HG03558 (cell line): ENCODE measurements around the gene IGSF22.

ENCODE experiments used
- ATAC-seq: cut with Tn5 transposase; IDR thresholded peaks from one replicate; pipeline ENCODE4 v1.9.1; 2021; ENCODE audit warnings: moderate number of reproducible peaks; ENCODE audit not compliant: unreplicated experiment; ENCODE audit errors: extremely low read depth

IGSF22 gene

GRCh38 chr11:18720091-18720807 is 5.7 kb downstream of the IGSF22 start:
- no peak for ATAC-seq

- no peak for ATAC-seq
These were observed 10.5 kb downstream of the IGSF22 start for GRCh38 chr11:18715476-18715875.

- ATAC-seq, result no peak
These were observed 11.6 kb downstream of the IGSF22 start for GRCh38 chr11:18714443-18714780.

- no peak for ATAC-seq
These were observed 12.1 kb downstream of the IGSF22 start for GRCh38 chr11:18713646-18714442.

GRCh38 chr11:18710545-18710944 is 15.4 kb downstream of the IGSF22 start:
- no peak for ATAC-seq

GRCh38 chr11:18709414-18709813 is 16.6 kb downstream of the IGSF22 start:
- ATAC-seq, result no peak

GRCh38 chr11:18707811-18708340 is 18.1 kb downstream of the IGSF22 start:
- no peak for ATAC-seq

GRCh38 chr11:18706330-18707243 is 19.4 kb downstream of the IGSF22 start:
- ATAC-seq, result peak; percentile 53

- no peak for ATAC-seq
These were observed 20.2 kb downstream of the IGSF22 start for GRCh38 chr11:18705651-18706281.

GRCh38 chr11:18704698-18705097 is 21.3 kb downstream of the IGSF22 start:
- no peak for ATAC-seq

GRCh38 chr11:18704045-18704645 is 21.8 kb downstream of the IGSF22 start:
- ATAC-seq, result no peak

- no peak for ATAC-seq
These were observed 22.8 kb downstream of the IGSF22 start for GRCh38 chr11:18703001-18703763.

- ATAC-seq, result no peak
These were observed 24.3 kb downstream of the IGSF22 start for GRCh38 chr11:18701614-18702216.

GRCh38 chr11:18700872-18701271 is 25.1 kb downstream of the IGSF22 start:
- no peak for ATAC-seq

GRCh38 chr11:18700375-18700774 is 25.6 kb downstream of the IGSF22 start:
- ATAC-seq, result no peak

- ATAC-seq, result no peak
These were observed 26.1 kb downstream of the IGSF22 start for GRCh38 chr11:18699848-18700261.

- no peak for ATAC-seq
These were observed 26.8 kb downstream of the IGSF22 start for GRCh38 chr11:18699269-18699596.

- peak; percentile 85 for ATAC-seq
These were observed 27.4 kb downstream of the IGSF22 start, which contains the start of gene TMEM86A for GRCh38 chr11:18698341-18699268. TSS of gene TMEM86A (plus strand) at chr11:18698779. CDS start at chr11:18698887, 108 bp downstream.
